Retinal pigment epithelial cell (primary cell): ENCODE measurements around the gene RAF1.

Experiments used
- DNase-seq: peaks from one replicate; pipeline ENCODE4 v3.0.0-alpha.2; 2010; ENCODE audit warnings: low read depth
- H3K4me3 ChIP-seq: 2 replicates; pipeline ENCODE4 v1.5.1; 2011; ENCODE audit warnings: mild to moderate bottlenecking, low read length, control low read depth, moderate library complexity
- TF ChIP-seq, protein P1 (sequence below): conservative IDR thresholded peaks from 2 replicates; pipeline ENCODE4 v1.5.1; 2011; ENCODE audit warnings: low read depth, low read length, control low read depth, inconsistent platforms

The RAF1 gene

GRCh38 chr3:12689997-12690711 is 26.2 kb upstream of the RAF1 start:
- TF ChIP-seq, protein P1, sequence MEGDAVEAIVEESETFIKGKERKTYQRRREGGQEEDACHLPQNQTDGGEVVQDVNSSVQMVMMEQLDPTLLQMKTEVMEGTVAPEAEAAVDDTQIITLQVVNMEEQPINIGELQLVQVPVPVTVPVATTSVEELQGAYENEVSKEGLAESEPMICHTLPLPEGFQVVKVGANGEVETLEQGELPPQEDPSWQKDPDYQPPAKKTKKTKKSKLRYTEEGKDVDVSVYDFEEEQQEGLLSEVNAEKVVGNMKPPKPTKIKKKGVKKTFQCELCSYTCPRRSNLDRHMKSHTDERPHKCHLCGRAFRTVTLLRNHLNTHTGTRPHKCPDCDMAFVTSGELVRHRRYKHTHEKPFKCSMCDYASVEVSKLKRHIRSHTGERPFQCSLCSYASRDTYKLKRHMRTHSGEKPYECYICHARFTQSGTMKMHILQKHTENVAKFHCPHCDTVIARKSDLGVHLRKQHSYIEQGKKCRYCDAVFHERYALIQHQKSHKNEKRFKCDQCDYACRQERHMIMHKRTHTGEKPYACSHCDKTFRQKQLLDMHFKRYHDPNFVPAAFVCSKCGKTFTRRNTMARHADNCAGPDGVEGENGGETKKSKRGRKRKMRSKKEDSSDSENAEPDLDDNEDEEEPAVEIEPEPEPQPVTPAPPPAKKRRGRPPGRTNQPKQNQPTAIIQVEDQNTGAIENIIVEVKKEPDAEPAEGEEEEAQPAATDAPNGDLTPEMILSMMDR = no peak
- no peak overlapping the region for H3K4me3 ChIP-seq
- no peak for DNase-seq

DNA sequence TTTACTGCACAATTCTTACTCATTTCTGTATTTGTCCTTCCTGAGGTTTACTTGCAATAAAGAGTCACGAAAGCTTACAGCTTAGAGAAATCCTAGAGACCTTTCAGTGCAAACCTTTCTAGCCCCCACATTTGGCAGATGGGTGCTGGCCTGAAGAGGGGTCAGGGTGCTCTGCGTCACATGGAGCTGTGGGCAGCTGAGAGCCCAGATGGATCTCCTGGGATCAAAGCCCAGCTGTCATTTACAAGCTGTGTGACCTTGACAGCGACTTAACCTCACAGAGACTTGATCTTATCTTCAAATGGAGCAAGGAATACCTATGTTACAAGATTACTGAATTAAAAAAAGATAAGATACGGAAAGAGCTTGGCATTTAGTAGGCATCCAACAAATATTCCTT is 24.0 kb upstream of the RAF1 start:
- TF ChIP-seq, protein P1 = no peak
- H3K4me3 ChIP-seq = no peak overlapping the region
- DNase-seq = no peak

DNA sequence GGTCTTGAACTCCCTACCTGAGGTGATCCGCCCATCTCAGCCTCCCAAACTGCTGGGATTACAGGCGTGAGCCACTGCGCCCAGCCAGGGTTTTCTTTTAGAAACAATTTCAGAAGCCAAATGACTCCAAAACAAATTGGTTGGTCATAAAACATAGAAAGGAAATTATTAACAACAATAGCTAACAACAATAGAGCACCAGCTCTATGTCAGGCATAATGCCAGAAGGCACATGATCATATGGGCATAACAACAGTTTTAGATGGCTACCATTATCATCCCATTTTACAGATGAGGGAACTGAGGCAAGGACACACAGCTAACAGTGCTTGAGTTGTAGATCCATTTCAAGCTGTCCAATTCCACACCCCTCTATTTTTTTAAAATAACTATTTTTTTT is 22.2 kb upstream of the RAF1 start:
- TF ChIP-seq, protein P1 = no peak
- DNase-seq = no peak
- H3K4me3 ChIP-seq = no peak overlapping the region

DNA sequence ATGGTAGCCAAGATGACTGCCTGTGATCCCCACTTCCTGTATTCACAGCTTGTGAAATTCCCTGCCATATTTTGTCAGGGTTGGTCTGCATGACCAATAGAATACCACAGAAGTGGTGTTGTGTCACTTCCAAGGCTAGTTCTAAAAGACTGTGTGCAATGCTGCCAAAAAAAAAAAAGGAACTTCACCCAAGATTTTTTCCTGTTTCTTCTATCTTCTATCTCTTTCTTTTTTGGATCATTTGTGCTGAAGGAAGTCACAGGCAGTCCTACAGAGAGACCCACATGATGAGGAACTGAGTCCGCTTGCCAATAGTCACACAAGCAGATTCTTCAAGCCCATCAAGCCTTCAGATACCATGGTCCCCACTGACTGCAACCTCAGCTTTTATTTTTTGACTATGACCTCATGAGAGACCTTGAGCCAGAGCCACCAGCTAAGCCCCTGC is 18.1 kb upstream of the RAF1 start:
- TF ChIP-seq, protein P1 = no peak
- no peak for DNase-seq
- no peak overlapping the region for H3K4me3 ChIP-seq

DNA sequence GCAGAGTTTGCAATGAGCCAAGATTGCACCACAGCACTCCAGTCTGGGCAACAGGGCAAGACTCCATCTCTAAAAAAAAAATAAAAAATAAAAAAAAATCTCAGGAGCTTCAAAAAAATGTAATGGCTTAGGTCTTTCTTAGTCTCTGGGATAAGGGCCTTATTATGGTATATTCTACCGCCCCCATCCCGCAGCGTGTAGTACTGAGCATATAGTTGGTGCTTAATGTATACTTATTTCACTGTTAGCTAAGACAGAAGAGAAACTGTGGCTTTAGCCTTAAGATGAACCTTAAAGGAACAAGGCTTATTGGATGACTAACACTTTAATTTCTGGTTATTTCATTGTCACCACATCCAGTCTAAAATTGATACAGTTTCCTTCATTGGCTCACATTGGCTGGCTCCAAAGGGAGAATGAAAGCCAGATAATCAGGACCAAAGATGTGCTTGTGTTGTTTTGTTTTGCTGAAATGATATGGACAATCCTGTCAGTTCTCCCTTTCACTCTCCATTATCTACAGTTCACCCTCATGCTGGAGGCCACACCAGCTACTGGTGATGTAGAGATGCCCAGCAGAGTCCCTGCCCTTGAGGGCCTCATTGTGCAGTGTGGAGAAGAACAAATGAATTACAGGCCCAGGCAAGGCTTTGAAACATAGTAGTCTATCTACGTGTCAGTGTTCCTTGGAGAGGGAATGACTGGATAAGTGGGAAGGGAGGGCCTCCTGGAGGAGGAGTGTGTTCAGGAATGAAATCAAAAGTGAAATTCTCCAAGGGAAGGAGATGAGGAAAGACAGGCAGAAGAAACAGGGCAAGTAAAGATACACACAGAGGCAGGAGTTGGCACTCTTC is 17.4 kb upstream of the RAF1 start:
- TF ChIP-seq, protein P1 = no peak
- no peak for DNase-seq

DNA sequence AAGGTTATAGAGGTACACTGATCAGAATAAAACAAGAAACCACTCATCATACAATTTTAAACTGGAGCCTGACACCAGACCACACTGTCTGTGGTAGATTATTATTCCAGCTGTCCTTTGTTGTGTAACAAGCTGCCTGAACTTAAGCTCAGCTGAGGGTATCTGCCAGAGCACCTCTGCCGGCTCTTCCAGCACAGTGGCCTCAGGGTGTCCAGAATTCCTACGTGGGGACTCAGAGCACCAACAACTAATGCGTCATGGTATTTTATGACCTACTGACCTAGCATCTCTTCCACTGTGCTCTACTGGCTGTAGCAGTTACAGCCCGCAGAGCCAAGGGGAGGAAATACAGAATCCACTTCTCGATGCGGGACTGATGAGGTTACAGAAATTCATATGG is 15.6 kb upstream of the RAF1 start:
- TF ChIP-seq, protein P1 = no peak
- H3K4me3 ChIP-seq = no peak overlapping the region
- no peak for DNase-seq

More for the DNA sequence above, 17.4 kb upstream of the RAF1 start:
- H3K4me3 ChIP-seq = no peak overlapping the region

DNA sequence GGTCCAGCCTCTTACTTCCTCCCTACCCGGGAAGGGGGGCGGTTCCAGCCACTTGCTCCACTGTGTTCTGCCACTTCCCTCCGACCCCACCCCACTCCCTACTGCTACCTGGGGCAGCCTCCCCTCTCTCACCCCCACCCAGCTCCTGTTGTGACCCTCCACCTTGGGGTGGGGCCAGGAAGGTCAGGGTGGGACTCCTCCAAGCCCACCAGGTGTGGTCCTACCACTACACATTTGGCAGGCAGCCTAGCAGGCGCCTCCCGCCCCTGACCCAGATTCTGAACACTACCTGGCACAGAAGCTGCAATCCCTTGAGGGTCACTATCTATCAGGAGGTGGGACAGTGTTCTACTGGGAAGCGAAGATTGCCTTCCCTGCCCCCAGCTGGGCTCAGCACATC is 13.7 kb upstream of the RAF1 start:
- TF ChIP-seq, protein P1 = no peak
- no peak for DNase-seq
- H3K4me3 ChIP-seq = no peak overlapping the region
